ENCODE results near the gene KLHL29. TPM values are rescaled to one million over a fixed set of nuclear protein-coding genes. Genes with fewer than 3 reads are reported as not detected.

KLHL29 gene
- total and polyA plus RNA-seq, 2 of the 13 experiments (the other 11 are each of a cell fraction or from before 2014, with no cell fraction given), result 0.01 TPM; not detected in 1

DNA sequence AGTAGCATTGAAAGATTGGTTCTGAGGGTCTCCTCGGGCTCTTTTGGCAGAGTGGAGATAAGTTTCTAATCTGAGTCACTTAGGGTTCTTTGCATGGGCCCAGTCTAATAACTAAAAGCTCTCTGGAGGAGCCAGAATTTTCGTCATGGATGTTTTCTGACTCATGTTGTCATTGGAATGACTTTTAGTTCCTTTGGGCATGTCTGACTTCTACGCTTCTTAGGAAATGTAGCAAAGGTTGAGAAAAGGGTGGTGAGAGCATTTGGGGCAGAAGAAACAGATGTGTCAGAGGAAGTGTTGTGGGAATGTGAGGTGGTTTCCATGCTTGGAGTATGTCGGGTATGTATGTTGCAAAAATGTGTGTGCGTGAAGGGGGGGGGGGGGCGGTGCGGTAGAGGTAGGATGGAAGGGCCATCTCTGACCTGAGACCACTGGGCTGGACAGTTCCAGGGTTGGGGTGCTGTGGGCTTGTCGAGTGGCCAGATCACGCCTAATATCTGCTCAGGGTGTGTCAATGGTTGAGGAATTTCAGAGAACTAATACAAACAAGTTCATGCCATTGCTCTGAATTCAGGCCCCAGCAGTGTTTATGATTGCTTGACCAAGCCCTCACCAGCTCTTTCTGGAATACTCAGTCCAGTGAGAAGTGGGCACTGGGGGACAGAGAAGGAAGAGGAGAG lies 26.9 kb downstream of the KLHL29 start (continued):
- TF ChIP-seq HES4 (CRISPR knock-in tag; IDR thresholded peaks at IDR 0.05; ENCODE audit: borderline replicate concordance) (no peak), ZNF17 (CRISPR knock-in tag; IDR thresholded peaks at IDR 0.05) (no peak), TAF1 (CRISPR knock-in tag; IDR thresholded peaks at IDR 0.05) (no peak)

DNA sequence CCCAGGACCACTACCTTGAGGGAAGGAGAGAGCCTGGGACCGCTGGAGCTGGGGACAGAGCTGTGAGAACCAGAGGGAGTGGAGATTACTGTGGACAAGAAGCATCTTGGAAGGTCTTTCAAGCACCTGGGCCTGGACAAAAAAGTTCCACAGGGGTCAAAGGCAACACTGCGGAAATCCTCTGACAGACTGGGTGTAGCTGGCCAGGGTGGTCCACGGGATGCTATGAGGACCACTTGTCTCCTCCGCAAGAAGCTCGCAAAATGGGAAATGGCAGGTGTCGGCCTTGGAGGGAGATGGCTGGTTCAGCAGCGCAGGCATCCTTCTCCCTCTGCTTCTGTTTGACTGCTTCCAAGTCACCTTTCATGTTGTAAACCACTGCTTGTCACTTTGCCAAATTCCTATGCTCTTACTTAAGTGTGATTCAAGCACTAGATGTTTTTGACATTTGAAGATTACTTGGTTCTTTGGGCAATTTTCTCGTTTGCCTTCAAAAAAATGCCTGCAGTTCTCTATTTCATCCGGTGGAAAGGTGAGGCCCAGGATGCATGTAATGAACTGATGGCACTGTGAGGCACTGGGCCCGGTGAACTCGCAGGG lies 27.7 kb downstream of the KLHL29 start:
- ChIA-PET POLR2A (no interaction called here), CTCF (ENCODE audit: low intra/inter-chr PET ratio, low total read pairs) (no interaction called here)
- WGBS (ENCODE audit: low lambda C conversion rate), result 35% methylated on average over 11 of the region's 11 CpGs
- FAIRE-seq (no peak), ATAC-seq (no peak), DNase-seq (ENCODE audit: low spot score) (no peak)
- intact Hi-C loops (cut with micrococcal nuclease; ENCODE audit: unreplicated experiment) (no loop called here), in situ Hi-C loops (cut with HindIII; ENCODE audit: extremely low pct_ligation_motif_present, low pct_unique_long_range_greater_than_20kb) (no loop called here)
- Histone ChIP-seq H3K27ac (ENCODE audit: extremely low read length, insufficient read depth, low read length) (no peak overlapping the region), H2AFZ (ENCODE audit: low read length) (no peak overlapping the region), H4K20me1 (ENCODE audit: insufficient read depth, low read length) (no peaks in the 10 kb centered on the region), H3K36me3 (replicated peaks in 1 of 2; ENCODE audit: control insufficient read depth in 1 of 2, insufficient read depth in 2 of 2, low read length in 2 of 2) (no peaks in the 10 kb centered on the region), H3K9ac (ENCODE audit: insufficient read depth, low read depth, low read length) (no peak overlapping the region), H3K4me2 (ENCODE audit: low read depth, low read length) (no peak overlapping the region), H3K4me1 (ENCODE audit: insufficient read depth, low read length) (no peaks in the 10 kb centered on the region), H3K9me3 (ENCODE audit: low read length) (no peaks in the 10 kb centered on the region), H3K27me3 (ENCODE audit: control insufficient read depth in 1 of 2, insufficient read depth in 2 of 2, low read length in 2 of 2) (peaks cover 0 to 7% of the 10 kb centered on the region in 2 experiments; a peak in 1 of 5 replicates), H3K79me2 (ENCODE audit: insufficient read depth, low read length) (no peaks in the 10 kb centered on the region), H3K4me3 (replicated peaks in 1 of 3; ENCODE audit: insufficient read depth in 1 of 3, low read depth in 2 of 3, low read length in 3 of 3) (no peak overlapping the region)
- BruUV-seq (replicated peaks), result no TSS peak
- TF ChIP-seq ELF1 (CRISPR knock-in tag; IDR thresholded peaks at IDR 0.05) (no peak), SP1 (IDR thresholded peaks at IDR 0.05) (no peak), SP1 (CRISPR knock-in tag; IDR thresholded peaks at IDR 0.05) (no peak), RAD21 (CRISPR knock-in tag; IDR thresholded peaks at IDR 0.05) (no peak), ZNF253 (CRISPR knock-in tag; IDR thresholded peaks at IDR 0.05; ENCODE audit: borderline replicate concordance) (no peak), CEBPB (IDR thresholded peaks at IDR 0.05; ENCODE audit: borderline replicate concordance, low read depth, low read length) (no peak), XBP1 (CRISPR knock-in tag; IDR thresholded peaks at IDR 0.05) (no peak), ZNF101 (CRISPR knock-in tag; IDR thresholded peaks at IDR 0.05; ENCODE audit: borderline replicate concordance, low read depth) (no peak), MTA3 (CRISPR knock-in tag; IDR thresholded peaks at IDR 0.05) (no peak), ZC3H4 (CRISPR knock-in tag; IDR thresholded peaks at IDR 0.05; ENCODE audit: borderline replicate concordance) (no peak), TRAFD1 (CRISPR knock-in tag; IDR thresholded peaks at IDR 0.05; ENCODE audit: borderline replicate concordance) (no peak), HIVEP1 (CRISPR knock-in tag; IDR thresholded peaks at IDR 0.05) (no peak)
- TF ChIP-seq, protein P1, sequence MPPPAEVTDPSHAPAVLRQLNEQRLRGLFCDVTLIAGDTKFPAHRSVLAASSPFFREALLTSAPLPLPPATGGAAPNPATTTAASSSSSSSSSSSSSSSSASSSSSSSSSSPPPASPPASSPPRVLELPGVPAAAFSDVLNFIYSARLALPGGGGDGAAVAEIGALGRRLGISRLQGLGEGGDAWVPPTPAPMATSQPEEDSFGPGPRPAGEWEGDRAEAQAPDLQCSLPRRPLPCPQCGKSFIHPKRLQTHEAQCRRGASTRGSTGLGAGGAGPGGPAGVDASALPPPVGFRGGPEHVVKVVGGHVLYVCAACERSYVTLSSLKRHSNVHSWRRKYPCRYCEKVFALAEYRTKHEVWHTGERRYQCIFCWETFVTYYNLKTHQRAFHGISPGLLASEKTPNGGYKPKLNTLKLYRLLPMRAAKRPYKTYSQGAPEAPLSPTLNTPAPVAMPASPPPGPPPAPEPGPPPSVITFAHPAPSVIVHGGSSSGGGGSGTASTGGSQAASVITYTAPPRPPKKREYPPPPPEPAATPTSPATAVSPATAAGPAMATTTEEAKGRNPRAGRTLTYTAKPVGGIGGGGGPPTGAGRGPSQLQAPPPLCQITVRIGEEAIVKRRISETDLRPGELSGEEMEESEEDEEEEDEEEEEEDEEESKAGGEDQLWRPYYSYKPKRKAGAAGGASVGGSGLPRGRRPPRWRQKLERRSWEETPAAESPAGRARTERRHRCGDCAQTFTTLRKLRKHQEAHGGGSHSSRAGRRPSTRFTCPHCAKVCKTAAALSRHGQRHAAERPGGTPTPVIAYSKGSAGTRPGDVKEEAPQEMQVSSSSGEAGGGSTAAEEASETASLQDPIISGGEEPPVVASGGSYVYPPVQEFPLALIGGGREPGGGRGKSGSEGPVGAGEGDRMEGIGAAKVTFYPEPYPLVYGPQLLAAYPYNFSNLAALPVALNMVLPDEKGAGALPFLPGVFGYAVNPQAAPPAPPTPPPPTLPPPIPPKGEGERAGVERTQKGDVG (CRISPR knock-in tag; IDR thresholded peaks at IDR 0.05; ENCODE audit: borderline replicate concordance), result no peak

Data from HepG2 (cell line).